MM.1S (cell line): ENCODE results near the gene BICD1.

ENCODE experiments used
- DNase-seq: peaks from one replicate; pipeline ENCODE4 v3.0.0-alpha.2; 2015
- H2AFZ ChIP-seq: fragments of 300-600 bp; sonication (generic); 2 replicates; pipeline ENCODE4 v1.6.0; 2016; ENCODE audit warnings: antibody characterized with exemption, low read length
- H3F3A ChIP-seq: fragments of 300-600 bp; sonication (generic); 2 replicates; pipeline ENCODE4 v1.6.1; 2016; ENCODE audit warnings: mild to moderate bottlenecking, antibody characterized with exemption, low read length, moderate library complexity, mixed read lengths; ENCODE audit not compliant: insufficient read depth
- H3K27ac ChIP-seq: fragments of 300-600 bp; sonication (generic); 2 replicates; pipeline ENCODE4 v1.5.1; 2016; ENCODE audit warnings: mild to moderate bottlenecking, low read length
- H3K27me3 ChIP-seq: fragments of 300-600 bp; sonication (generic); replicated peaks from 2 replicates; pipeline ENCODE4 v1.6.0; 2016; ENCODE audit warnings: low read length; ENCODE audit not compliant: insufficient read depth
- H3K36me3 ChIP-seq: fragments of 300-600 bp; sonication (generic); replicated peaks from 2 replicates; pipeline ENCODE4 v1.6.1; 2016; ENCODE audit warnings: mild to moderate bottlenecking, low read length, mixed read lengths; ENCODE audit not compliant: insufficient read depth
- H3K4me1 ChIP-seq: fragments of 300-600 bp; sonication (generic); 2 replicates; pipeline ENCODE4 v1.6.1; 2016; ENCODE audit warnings: low read length, mixed read lengths
- H3K4me2 ChIP-seq: fragments of 300-600 bp; sonication (generic); 2 replicates; pipeline ENCODE4 v1.6.0; 2016; ENCODE audit warnings: low read depth, low read length
- H3K4me3 ChIP-seq: fragments of 300-600 bp; sonication (generic); 2 replicates; pipeline ENCODE4 v1.5.1; 2016; ENCODE audit warnings: low read length, mixed read lengths
- H3K79me2 ChIP-seq: fragments of 300-600 bp; sonication (generic); 2 replicates; pipeline ENCODE4 v1.6.1; 2016; ENCODE audit warnings: mixed run types, low read length, mixed read lengths
- H3K9ac ChIP-seq: fragments of 300-600 bp; sonication (generic); 2 replicates; pipeline ENCODE4 v1.6.1; 2016; ENCODE audit warnings: low read length, mixed read lengths
- H3K9me2 ChIP-seq: fragments of 300-600 bp; sonication (generic); replicated peaks from 2 replicates; pipeline ENCODE4 v1.6.1; 2016; ENCODE audit warnings: mild to moderate bottlenecking, low read length, mixed read lengths; ENCODE audit not compliant: insufficient read depth
- H3K9me3 ChIP-seq: fragments of 300-600 bp; sonication (generic); replicated peaks from 2 replicates; pipeline ENCODE4 v1.6.1; 2016; ENCODE audit warnings: mild to moderate bottlenecking, low read length, mixed read lengths; ENCODE audit not compliant: insufficient read depth
- H4K20me1 ChIP-seq: fragments of 300-600 bp; sonication (generic); 2 replicates; pipeline ENCODE4 v1.6.1; 2016; ENCODE audit warnings: mild to moderate bottlenecking, low read length, moderate library complexity, mixed read lengths; ENCODE audit not compliant: insufficient read depth
- EZH2 ChIP-seq: fragments of 300-600 bp; sonication (generic); optimal IDR thresholded peaks from 2 replicates; pipeline ENCODE3; 2017; ENCODE audit warnings: low read depth, mild to moderate bottlenecking, antibody characterized with exemption, low read length, mixed read lengths
- EZH2phosphoT487 ChIP-seq: fragments of 300-600 bp; sonication (generic); IDR thresholded peaks from 2 replicates; pipeline ENCODE4 v1.6.1; 2018; ENCODE audit warnings: antibody characterized with exemption, low read length
- TF ChIP-seq, protein P1 (sequence below): fragments of 300-600 bp; sonication (generic); IDR thresholded peaks from 2 replicates; pipeline ENCODE4 v1.5.1; 2016; ENCODE audit warnings: antibody characterized with exemption, low read length, mixed read lengths

The BICD1 gene

GRCh38 chr12:32365473-32366064, 258.9 kb downstream of the BICD1 start:
- no peak overlapping the region for H3K27ac ChIP-seq
- no peak overlapping the region for H3K9ac ChIP-seq
- no peaks in the 10 kb centered on the region for H3K9me3 ChIP-seq
- peak; percentile 72 for DNase-seq
- H3F3A ChIP-seq = no peaks in the 10 kb centered on the region
- H3K79me2 ChIP-seq = no peaks in the 10 kb centered on the region
- no peak overlapping the region for H3K4me2 ChIP-seq
- H2AFZ ChIP-seq = no peak overlapping the region
- TF ChIP-seq, protein P1, sequence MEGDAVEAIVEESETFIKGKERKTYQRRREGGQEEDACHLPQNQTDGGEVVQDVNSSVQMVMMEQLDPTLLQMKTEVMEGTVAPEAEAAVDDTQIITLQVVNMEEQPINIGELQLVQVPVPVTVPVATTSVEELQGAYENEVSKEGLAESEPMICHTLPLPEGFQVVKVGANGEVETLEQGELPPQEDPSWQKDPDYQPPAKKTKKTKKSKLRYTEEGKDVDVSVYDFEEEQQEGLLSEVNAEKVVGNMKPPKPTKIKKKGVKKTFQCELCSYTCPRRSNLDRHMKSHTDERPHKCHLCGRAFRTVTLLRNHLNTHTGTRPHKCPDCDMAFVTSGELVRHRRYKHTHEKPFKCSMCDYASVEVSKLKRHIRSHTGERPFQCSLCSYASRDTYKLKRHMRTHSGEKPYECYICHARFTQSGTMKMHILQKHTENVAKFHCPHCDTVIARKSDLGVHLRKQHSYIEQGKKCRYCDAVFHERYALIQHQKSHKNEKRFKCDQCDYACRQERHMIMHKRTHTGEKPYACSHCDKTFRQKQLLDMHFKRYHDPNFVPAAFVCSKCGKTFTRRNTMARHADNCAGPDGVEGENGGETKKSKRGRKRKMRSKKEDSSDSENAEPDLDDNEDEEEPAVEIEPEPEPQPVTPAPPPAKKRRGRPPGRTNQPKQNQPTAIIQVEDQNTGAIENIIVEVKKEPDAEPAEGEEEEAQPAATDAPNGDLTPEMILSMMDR = peak; percentile 86
- no peak for TF ChIP-seq EZH2
- no peaks in the 10 kb centered on the region for H3K27me3 ChIP-seq
- H3K36me3 ChIP-seq = no peaks in the 10 kb centered on the region
- H3K4me1 ChIP-seq = no peaks in the 10 kb centered on the region
- no peaks in the 10 kb centered on the region for H3K9me2 ChIP-seq
- H4K20me1 ChIP-seq = no peaks in the 10 kb centered on the region
- no peak overlapping the region for H3K4me3 ChIP-seq

DNA sequence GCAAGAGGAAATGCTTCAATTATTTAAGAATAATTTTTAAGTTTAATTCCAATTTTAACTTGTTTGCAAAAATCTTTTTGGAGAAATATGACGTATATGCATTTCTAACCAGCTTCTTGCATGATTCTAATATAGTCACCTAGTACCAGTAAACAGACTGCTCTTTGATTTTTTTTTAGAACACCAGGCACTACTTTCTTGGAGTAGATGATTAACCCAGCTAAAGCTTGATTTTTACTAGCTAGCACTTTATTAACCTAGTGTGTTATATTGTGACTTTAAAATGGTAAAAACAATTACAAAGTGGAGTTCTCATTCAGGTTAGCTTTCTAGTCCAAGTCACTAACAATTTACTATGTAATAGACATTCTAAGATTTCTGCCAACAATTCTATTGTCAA, 260.1 kb downstream of the BICD1 start:
- H3K9me3 ChIP-seq = no peaks in the 10 kb centered on the region
- H3K4me2 ChIP-seq = no peak overlapping the region
- no peaks in the 10 kb centered on the region for H3K36me3 ChIP-seq
- H2AFZ ChIP-seq = no peak overlapping the region
- H3K79me2 ChIP-seq = no peaks in the 10 kb centered on the region
- no peak for DNase-seq
- H3K27me3 ChIP-seq = no peaks in the 10 kb centered on the region
- no peaks in the 10 kb centered on the region for H3F3A ChIP-seq
- no peak for TF ChIP-seq EZH2
- no peak for TF ChIP-seq EZH2phosphoT487
- TF ChIP-seq, protein P1 = no peak
- H3K9ac ChIP-seq = no peak overlapping the region
- H3K4me1 ChIP-seq = no peaks in the 10 kb centered on the region
- H3K9me2 ChIP-seq = no peaks in the 10 kb centered on the region
- H4K20me1 ChIP-seq = no peaks in the 10 kb centered on the region
- H3K4me3 ChIP-seq = no peak overlapping the region
- H3K27ac ChIP-seq = no peak overlapping the region

DNA sequence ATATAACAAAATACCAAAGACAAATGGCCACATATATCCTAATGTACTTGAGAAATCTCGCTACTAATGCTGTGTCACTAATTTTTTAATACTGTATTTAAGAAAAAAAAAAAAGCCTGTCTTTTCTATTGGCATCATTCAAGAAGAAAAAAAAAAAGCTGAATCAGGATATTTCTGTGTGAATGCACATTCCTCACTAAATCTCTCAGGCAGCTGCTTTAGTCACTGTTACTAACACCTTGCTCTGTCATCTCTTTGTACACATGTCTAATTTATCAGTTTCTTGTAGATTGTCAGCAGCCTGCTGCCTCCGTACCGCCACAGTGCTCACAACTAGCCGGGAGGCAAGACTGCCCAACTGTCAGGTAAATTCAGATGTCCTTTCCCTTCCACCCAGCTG, 260.7 kb downstream of the BICD1 start:
- H3K4me1 ChIP-seq = no peaks in the 10 kb centered on the region
- H3F3A ChIP-seq = no peaks in the 10 kb centered on the region
- H3K27me3 ChIP-seq = no peaks in the 10 kb centered on the region
- H3K9ac ChIP-seq = no peak overlapping the region
- no peak overlapping the region for H3K27ac ChIP-seq
- no peaks in the 10 kb centered on the region for H3K36me3 ChIP-seq
- no peak overlapping the region for H3K4me3 ChIP-seq
- DNase-seq = no peak
- no peaks in the 10 kb centered on the region for H4K20me1 ChIP-seq
- TF ChIP-seq, protein P1 = no peak
- TF ChIP-seq EZH2 (no peak), EZH2phosphoT487 (no peak)
- no peak overlapping the region for H2AFZ ChIP-seq
- H3K9me2 ChIP-seq = no peaks in the 10 kb centered on the region
- H3K79me2 ChIP-seq = no peaks in the 10 kb centered on the region
- no peak overlapping the region for H3K4me2 ChIP-seq
- H3K9me3 ChIP-seq = no peaks in the 10 kb centered on the region
